ENCODE data around the gene SSRP1. TPM values are rescaled to one million over a fixed set of nuclear protein-coding genes. Genes with fewer than 3 reads are reported as not detected.
"Not testable (repeated sequence)": the region's sequence is repeated elsewhere in the genome, so short reads cannot be mapped to it uniquely, and the experiment has no call there.

The SSRP1 gene
- total and polyA plus RNA-seq, 7 experiments from 2014 or later: 34.3 to 146 (median 54.7) TPM

DNA sequence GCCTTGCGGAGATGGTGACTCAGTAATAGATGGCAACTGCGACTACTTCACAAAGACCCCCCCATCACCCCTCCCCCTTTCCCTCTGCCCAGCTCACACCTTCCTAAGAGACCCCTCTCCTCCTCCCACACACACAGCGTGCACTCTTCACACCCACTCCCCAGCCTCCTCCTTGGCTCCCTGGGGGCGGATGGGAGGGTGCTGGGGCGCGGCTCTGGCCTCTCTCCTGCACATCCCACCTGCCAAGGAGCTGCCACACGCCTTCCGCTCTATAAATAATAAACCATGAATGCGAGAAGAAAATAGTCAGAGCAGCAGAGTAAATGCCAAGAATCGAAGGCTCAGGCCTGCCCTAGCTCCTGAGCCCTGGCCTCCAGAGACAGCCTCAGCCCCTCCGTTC is 7.0 kb upstream of the SSRP1 start:
- Histone ChIP-seq H3K27me3 (ENCODE audit: control insufficient read depth in 2 of 2, insufficient read depth in 2 of 2, low read length in 2 of 2) (no peaks in the 10 kb centered on the region), H3K4me3 (ENCODE audit: low read length) (no peak overlapping the region), H3K36me3 (ENCODE audit: control insufficient read depth in 2 of 3, insufficient read depth in 3 of 3, low read length in 3 of 3) (no peaks in the 10 kb centered on the region), H3K4me1 (ENCODE audit: control insufficient read depth in 2 of 2, insufficient read depth in 2 of 2, low read length in 2 of 2) (no peaks in the 10 kb centered on the region), H3K9me3 (ENCODE audit: control insufficient read depth in 2 of 3, low read length in 3 of 3) (no peaks in the 10 kb centered on the region), H3K27ac (ENCODE audit: low read depth, low read length) (no peak overlapping the region)
- H3K36me3 Mint-ChIP-seq: no peaks in the 10 kb centered on the region
- DNase-seq: no peak
- CTCF ChIA-PET: interaction anchor here (1.0 to 1.4 kb wide), 2 partner anchors 9 kb away, joined by 3 read pairs; no protein-coding TSS in a partner anchor
- peaks cover 0 to 10% (median 0%) of the 10 kb centered on the region in 7 donors for H3K4me1 Mint-ChIP-seq
- H3K27me3 Mint-ChIP-seq: peaks cover 0 to 2% (median 0%) of the 10 kb centered on the region in 5 donors
- no peak overlapping the region for H3K4me3 Mint-ChIP-seq
- intact Hi-C loops (cut with micrococcal nuclease): no loop called here
- POLR2A ChIA-PET: no interaction called here
- no peaks in the 10 kb centered on the region for H3K9me3 Mint-ChIP-seq
- no peak for ATAC-seq
- H3K27ac Mint-ChIP-seq: no peak overlapping the region

DNA sequence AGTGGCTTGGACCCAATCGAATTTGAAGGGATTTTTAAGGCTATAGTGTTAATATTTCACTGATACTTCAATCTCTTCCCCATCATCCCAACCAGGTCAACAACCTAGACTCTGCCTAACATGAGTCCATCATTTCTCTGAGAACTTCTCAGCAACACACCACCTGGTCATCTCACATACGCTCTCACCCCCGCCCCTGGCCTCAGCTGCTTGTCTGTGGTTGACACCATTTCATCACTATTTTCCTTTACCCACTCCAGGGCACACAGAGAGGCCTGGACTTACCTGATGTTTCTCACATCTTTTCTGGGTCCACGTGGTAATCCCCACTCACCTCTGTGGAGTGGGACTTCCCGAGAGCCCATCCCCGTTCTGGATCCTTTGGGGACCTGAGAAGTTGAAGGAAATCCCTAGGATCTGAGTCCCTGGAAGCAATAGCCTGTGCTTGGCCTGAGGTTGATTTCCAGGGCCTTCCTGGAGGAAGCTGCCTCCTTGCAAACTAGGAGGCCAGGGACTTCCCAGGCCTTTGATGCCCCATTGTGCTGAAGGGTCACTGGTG is 5.6 kb upstream of the SSRP1 start:
- ATAC-seq (no peak), DNase-seq (no peak)
- H3K4me1 Mint-ChIP-seq: peaks cover 3 to 10% (median 5%) of the 10 kb centered on the region in 7 donors
- Histone ChIP-seq H3K36me3 (ENCODE audit: control insufficient read depth in 2 of 3, insufficient read depth in 3 of 3, low read length in 3 of 3) (no peaks in the 10 kb centered on the region), H3K27me3 (ENCODE audit: control insufficient read depth in 2 of 2, insufficient read depth in 2 of 2, low read length in 2 of 2) (no peaks in the 10 kb centered on the region), H3K27ac (ENCODE audit: low read depth, low read length) (no peak overlapping the region), H3K9me3 (ENCODE audit: control insufficient read depth in 2 of 3, low read length in 3 of 3) (no peaks in the 10 kb centered on the region), H3K4me3 (ENCODE audit: low read length) (no peak overlapping the region), H3K4me1 (ENCODE audit: control insufficient read depth in 2 of 2, insufficient read depth in 2 of 2, low read length in 2 of 2) (peaks cover 3 to 5% of the 10 kb centered on the region in 2 donors)
- CTCF ChIA-PET: interaction anchor here (0.6 kb wide), 1 partner anchor 136 kb away, joined by 4 read pairs; no protein-coding TSS in a partner anchor
- peaks cover 0 to 2% (median 0%) of the 10 kb centered on the region in 5 donors for H3K27me3 Mint-ChIP-seq
- POLR2A ChIA-PET: no interaction called here
- no peaks in the 10 kb centered on the region for H3K36me3 Mint-ChIP-seq
- no peaks in the 10 kb centered on the region for H3K9me3 Mint-ChIP-seq
- H3K27ac Mint-ChIP-seq: no peak overlapping the region
- H3K4me3 Mint-ChIP-seq: no peak overlapping the region
- intact Hi-C loops (cut with micrococcal nuclease): no loop called here

DNA sequence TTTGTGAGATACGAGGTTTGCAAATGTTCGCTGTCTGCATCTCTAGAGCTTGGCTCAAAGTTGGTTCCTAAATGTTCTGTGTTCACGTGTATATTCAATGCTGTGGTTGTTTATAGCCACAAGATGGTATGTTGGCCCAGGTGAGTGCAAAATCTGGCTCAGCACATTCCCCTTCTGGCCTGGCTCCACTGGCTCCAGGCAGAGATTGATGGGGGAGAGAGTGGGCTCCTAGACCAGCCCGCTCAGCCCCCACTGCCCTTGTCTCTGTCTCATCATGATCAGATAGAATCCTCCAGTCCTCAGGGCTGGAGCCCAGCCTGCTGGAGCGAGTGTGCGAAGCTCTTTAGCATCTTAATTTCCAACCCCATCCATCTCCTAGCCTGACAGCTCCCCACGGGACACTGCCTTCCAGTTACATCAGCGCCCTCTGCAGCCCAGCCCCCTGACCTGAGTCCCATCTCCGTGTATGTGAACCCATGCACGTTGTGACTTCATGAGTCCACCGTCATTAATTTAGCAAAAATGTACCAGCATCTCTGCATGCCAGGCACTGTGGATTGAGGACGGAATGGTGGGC is 4.4 kb upstream of the SSRP1 start:
- intact Hi-C loops (cut with micrococcal nuclease): no loop called here
- Histone ChIP-seq H3K4me3 (ENCODE audit: low read length) (no peak overlapping the region), H3K27ac (ENCODE audit: low read depth, low read length) (no peak overlapping the region), H3K27me3 (ENCODE audit: control insufficient read depth in 2 of 2, insufficient read depth in 2 of 2, low read length in 2 of 2) (no peaks in the 10 kb centered on the region), H3K9me3 (ENCODE audit: control insufficient read depth in 2 of 3, low read length in 3 of 3) (no peaks in the 10 kb centered on the region), H3K4me1 (ENCODE audit: control insufficient read depth in 2 of 2, insufficient read depth in 2 of 2, low read length in 2 of 2) (peaks cover 8 to 10% of the 10 kb centered on the region in 2 donors), H3K36me3 (ENCODE audit: control insufficient read depth in 2 of 3, insufficient read depth in 3 of 3, low read length in 3 of 3) (no peaks in the 10 kb centered on the region)
- CTCF ChIA-PET: no interaction called here
- peaks cover 3 to 15% (median 11%) of the 10 kb centered on the region in 7 donors for H3K4me1 Mint-ChIP-seq
- POLR2A ChIA-PET: no interaction called here
- peaks cover 0 to 2% (median 0%) of the 10 kb centered on the region in 5 donors for H3K27me3 Mint-ChIP-seq
- no peak overlapping the region for H3K27ac Mint-ChIP-seq
- DNase-seq: no peak
- no peaks in the 10 kb centered on the region for H3K36me3 Mint-ChIP-seq
- H3K9me3 Mint-ChIP-seq: no peaks in the 10 kb centered on the region
- H3K4me3 Mint-ChIP-seq: no peak overlapping the region
- ATAC-seq: no peak

DNA sequence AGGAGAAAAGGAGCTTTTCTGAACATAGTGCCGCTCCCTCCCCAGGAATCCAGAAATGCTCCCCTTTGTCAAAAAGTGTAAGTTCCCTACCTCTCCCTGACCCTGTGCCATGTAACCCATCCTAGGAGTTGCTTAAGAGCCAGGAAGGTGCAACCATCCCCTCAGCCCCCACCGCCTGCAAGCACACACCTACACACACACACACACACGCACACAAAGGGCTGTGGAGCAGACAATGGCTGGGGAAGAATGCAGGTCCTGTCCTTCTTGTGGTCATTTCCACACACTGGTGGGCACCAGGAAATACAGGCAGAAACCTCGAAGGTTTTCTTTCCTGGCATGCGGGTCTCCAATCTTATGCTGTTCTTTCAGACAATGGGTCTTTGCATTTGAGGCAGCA is 3.6 kb upstream of the SSRP1 start:
- Mint-ChIP-seq H3K27me3 (peaks cover 0 to 2% (median 0%) of the 10 kb centered on the region in 5 donors), H3K36me3 (peaks cover 0 to 2% (median 0%) of the 10 kb centered on the region in 5 donors), H3K27ac (no peak overlapping the region), H3K4me3 (peak overlapping the region in 2 of 10 donors; percentile 45 to 48), H3K9me3 (no peaks in the 10 kb centered on the region), H3K4me1 (peaks cover 11 to 23% (median 19%) of the 10 kb centered on the region in 7 donors)
- no peaks in the 10 kb centered on the region for H3K27me3 ChIP-seq (ENCODE audit: control insufficient read depth in 2 of 2, insufficient read depth in 2 of 2, low read length in 2 of 2)
- H3K36me3 ChIP-seq (ENCODE audit: control insufficient read depth in 2 of 3, insufficient read depth in 3 of 3, low read length in 3 of 3): no peaks in the 10 kb centered on the region
- no peak overlapping the region for H3K27ac ChIP-seq (ENCODE audit: low read depth, low read length)
- H3K9me3 ChIP-seq (ENCODE audit: control insufficient read depth in 2 of 3, low read length in 3 of 3): no peaks in the 10 kb centered on the region
- POLR2A ChIA-PET: interaction anchor here (6.0 kb wide), 1 partner anchor 14 kb away, joined by 94 read pairs; the partner anchor contains the start of gene TNKS1BP1
- no peak for ATAC-seq
- H3K4me1 ChIP-seq (ENCODE audit: control insufficient read depth in 2 of 2, insufficient read depth in 2 of 2, low read length in 2 of 2): peaks cover 15 to 18% of the 10 kb centered on the region in 2 donors
- no peak for DNase-seq
- no peak overlapping the region for H3K4me3 ChIP-seq (ENCODE audit: low read length)
- CTCF ChIA-PET: no interaction called here
- intact Hi-C loops (cut with micrococcal nuclease): loop anchor here in 1 of 2 donors (5.0 kb wide), 3 partner anchors 88 to 1238 kb away; partner anchors contain the start of genes LPXN, SLC43A3 and ZFP91

DNA sequence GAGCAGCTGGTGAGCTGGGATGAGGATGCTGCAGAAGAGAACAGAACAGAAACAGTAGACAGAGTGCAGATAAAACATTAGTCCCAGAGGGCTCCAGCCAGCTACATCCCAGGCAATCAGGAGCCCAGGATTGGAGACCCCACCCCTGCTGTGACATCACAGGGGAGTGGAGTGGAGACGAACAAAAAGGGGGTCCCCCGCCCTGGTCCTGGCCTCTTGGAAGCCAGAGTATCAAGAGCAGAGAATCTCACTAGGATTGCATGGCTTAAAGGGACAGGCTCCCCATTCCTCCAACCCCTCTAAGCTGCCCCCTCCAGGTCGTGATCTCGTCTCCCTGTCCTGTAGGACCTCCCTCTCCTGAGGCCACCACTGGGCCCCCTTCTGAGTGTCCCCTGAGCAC is 2.5 kb upstream of the SSRP1 start, which contains the start of gene P2RX3:
Gene P2RX3 (plus strand): TSS at position 211 of the 400 bp plus-strand sequence. CDS start 199 bp downstream, outside the sequence.
- peaks cover 0 to 3% (median 0%) of the 10 kb centered on the region in 3 experiments for H3K36me3 ChIP-seq (ENCODE audit: control insufficient read depth in 2 of 3, insufficient read depth in 3 of 3, low read length in 3 of 3)
- ChIA-PET POLR2A (interaction anchor here (0.6 to 6.0 kb wide), 2 partner anchors 13 to 16 kb away, joined by 3 to 94 read pairs; partner anchors contain the start of gene TNKS1BP1), CTCF (interaction anchor here (0.8 to 1.5 kb wide), 3 partner anchors 12 to 189 kb away, joined by 3 to 4 read pairs (median 3); no protein-coding TSS in a partner anchor)
- H3K9me3 ChIP-seq (ENCODE audit: control insufficient read depth in 2 of 3, low read length in 3 of 3): no peaks in the 10 kb centered on the region
- no peak within 1 kb of the TSS for H3K4me3 ChIP-seq (ENCODE audit: low read length)
- Mint-ChIP-seq H3K4me3 (peak within 1 kb of the TSS in 3 of 10 donors; percentile 10 to 67 (median 32)), H3K4me1 (peaks cover 17 to 35% (median 30%) of the 10 kb centered on the region in 7 donors), H3K36me3 (peaks cover 0 to 6% (median 0%) of the 10 kb centered on the region in 5 donors), H3K27me3 (peaks cover 0 to 2% (median 0%) of the 10 kb centered on the region in 5 donors), H3K9me3 (no peaks in the 10 kb centered on the region), H3K27ac (peak within 1 kb of the TSS in 7 of 9 donors; percentile 53 to 97 (median 78))
- DNase-seq (no peak), ATAC-seq (no peak)
- intact Hi-C loops (cut with micrococcal nuclease): loop anchor here in 1 of 2 donors (5.0 kb wide), 3 partner anchors 89 to 1239 kb away; partner anchors contain the start of genes LPXN, SLC43A3 and ZFP91
- peaks cover 15 to 19% of the 10 kb centered on the region in 2 donors for H3K4me1 ChIP-seq (ENCODE audit: control insufficient read depth in 2 of 2, insufficient read depth in 2 of 2, low read length in 2 of 2)
- H3K27me3 ChIP-seq (ENCODE audit: control insufficient read depth in 2 of 2, insufficient read depth in 2 of 2, low read length in 2 of 2): no peaks in the 10 kb centered on the region
- H3K27ac ChIP-seq (ENCODE audit: low read depth, low read length): no peak within 1 kb of the TSS

DNA sequence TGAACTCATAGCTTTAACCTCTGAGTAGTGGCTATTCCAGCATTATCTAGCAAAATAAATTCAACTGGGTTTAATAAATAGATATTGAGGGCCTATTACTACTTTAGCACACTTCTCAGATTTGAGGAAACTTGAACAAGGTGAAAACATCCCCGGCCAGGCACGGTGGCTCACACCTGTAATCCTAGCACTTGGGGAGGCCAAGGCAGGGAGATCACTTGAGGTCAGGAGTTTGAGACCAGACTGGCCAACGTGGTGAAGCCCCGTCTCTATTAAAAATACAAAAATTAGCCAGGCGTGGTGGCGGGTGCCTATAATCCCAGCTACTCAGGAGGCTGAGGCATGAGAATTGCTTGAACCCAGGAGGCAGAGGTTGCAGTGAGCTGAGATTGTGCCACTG is 1.2 kb upstream of the SSRP1 start:
- H3K27ac Mint-ChIP-seq: peak overlapping the region; percentile 96 to 100 (median 99)
- peak overlapping the region in 8 of 10 donors; percentile 89 to 98 (median 94) for H3K4me3 Mint-ChIP-seq
- intact Hi-C loops (cut with micrococcal nuclease): loop anchor here in 1 of 2 donors (1.0 to 5.0 kb wide), 4 partner anchors 8 to 1240 kb away; partner anchors contain the start of genes LPXN, SLC43A3 and ZFP91

More for the DNA sequence above, 1.2 kb upstream of the SSRP1 start:
- DNase-seq; H3K4me3 ChIP-seq (ENCODE audit: low read length); H3K27me3 ChIP-seq (ENCODE audit: control insufficient read depth in 2 of 2, insufficient read depth in 2 of 2, low read length in 2 of 2); ATAC-seq; H3K27me3 Mint-ChIP-seq; H3K9me3 ChIP-seq (ENCODE audit: control insufficient read depth in 2 of 3, low read length in 3 of 3); H3K9me3 Mint-ChIP-seq: not testable (repeated sequence)
- Histone ChIP-seq H3K4me1 (ENCODE audit: control insufficient read depth in 2 of 2, insufficient read depth in 2 of 2, low read length in 2 of 2) (peaks cover 15 to 19% of the 10 kb centered on the region in 2 donors), H3K36me3 (ENCODE audit: control insufficient read depth in 2 of 3, insufficient read depth in 3 of 3, low read length in 3 of 3) (peaks cover 4 to 16% (median 8%) of the 10 kb centered on the region in 3 experiments), H3K27ac (ENCODE audit: low read depth, low read length) (peak overlapping the region; percentile 91)
- H3K36me3 Mint-ChIP-seq: peaks cover 0 to 11% (median 5%) of the 10 kb centered on the region in 5 donors
- peaks cover 19 to 39% (median 35%) of the 10 kb centered on the region in 7 donors for H3K4me1 Mint-ChIP-seq
- POLR2A ChIA-PET: interaction anchor here (0.6 to 6.0 kb wide), 2 partner anchors 12 to 156 kb away, joined by 3 to 94 read pairs; partner anchors contain the start of gene TNKS1BP1
- CTCF ChIA-PET: interaction anchor here (0.6 to 1.3 kb wide), 4 partner anchors 9 to 1799 kb away, joined by 3 to 4 read pairs (median 3); partner anchors contain the start of gene TNKS1BP1

All from naive thymus-derived CD4-positive, alpha-beta T cell (primary cell).